K562 (cell line): ENCODE measurements around the gene CLIP2. TPM values are rescaled to one million over a fixed set of nuclear protein-coding genes. Genes with fewer than 3 reads are reported as not detected.

Experiments used
- ATF3 ChIP-seq, 2 experiments: fragments of 450-650 bp in 1 of 2; sonication (generic) in 1 of 2; formaldehyde crosslinking in 1 of 2; IDR thresholded peaks in 1 of 2; conservative IDR thresholded peaks in 1 of 2; 2 replicates each; pipeline versions ENCODE4 v1.6.1 to v1.8.1; 2016 to 2023; ENCODE audit warnings: mild to moderate bottlenecking in 2 of 2, moderate library complexity in 2 of 2, inconsistent platforms in 1 of 2, missing genetic modification reagents in 1 of 2
- BCL6 ChIP-seq: fragments of 250-450 bp; sonication (Bioruptor Pico); IDR thresholded peaks from 2 replicates; pipeline ENCODE4 v1.4.0; 2020
- CBX3 ChIP-seq, 2 experiments: IDR thresholded peaks; 1 replicate in 1 of 2; 2 replicates in 1 of 2; pipeline ENCODE4 v1.6.1; 2012; ENCODE audit warnings: inconsistent platforms in 2 of 2, low read length in 2 of 2, borderline replicate concordance in 1 of 2, control low read depth in 1 of 2
- CTBP1 ChIP-seq: fragments of 450-650 bp; IDR thresholded peaks from 2 replicates; pipeline ENCODE4 v1.6.1; 2016; ENCODE audit warnings: borderline replicate concordance
- DDX20 ChIP-seq: fragments of 450-650 bp; IDR thresholded peaks from 2 replicates; pipeline ENCODE4 v1.6.1; 2016; ENCODE audit warnings: missing genetic modification characterization, low read depth, mild to moderate bottlenecking, missing compliant biosample characterization, moderate library complexity
- DMBX1 ChIP-seq: fragments of 250-450 bp; sonication (Bioruptor Pico); IDR thresholded peaks from 2 replicates; pipeline ENCODE4 v1.8.0; 2022; ENCODE audit warnings: inconsistent platforms, mild to moderate bottlenecking, moderate library complexity, borderline replicate concordance
- HIVEP1 ChIP-seq: fragments of 250-450 bp; sonication (Bioruptor Pico); IDR thresholded peaks from 2 replicates; pipeline ENCODE4 v1.4.0; 2020; ENCODE audit warnings: mild to moderate bottlenecking
- HMG20B ChIP-seq: fragments of 250-450 bp; sonication (Bioruptor Pico); IDR thresholded peaks from 2 replicates; pipeline ENCODE4 v1.5.0; 2021; ENCODE audit warnings: mild to moderate bottlenecking
- POLR2AphosphoS5 ChIP-seq: IDR thresholded peaks from 2 replicates; pipeline ENCODE4 v1.6.1; 2011; ENCODE audit warnings: mild to moderate bottlenecking, low read depth, low read length, moderate library complexity; ENCODE audit not compliant: control insufficient read depth, insufficient read depth
- SAFB ChIP-seq: fragments of 200-400 bp; formaldehyde crosslinking; IDR thresholded peaks from 2 replicates; pipeline ENCODE4 v1.6.1; 2017; ENCODE audit warnings: low read depth, low read length, borderline replicate concordance
- ZFX ChIP-seq: sonication (generic); formaldehyde crosslinking; IDR thresholded peaks from 2 replicates; pipeline ENCODE4 v1.8.0; 2022; ENCODE audit warnings: mild to moderate bottlenecking, missing genetic modification reagents, moderate library complexity
- ZNF324 ChIP-seq: fragments of 250-450 bp; sonication (Bioruptor Pico); IDR thresholded peaks from 2 replicates; pipeline ENCODE4 v1.4.0; 2020; ENCODE audit warnings: mild to moderate bottlenecking
- polyA plus RNA-seq, 8 experiments: library from polyadenylated mRNA; depleted of rRNA in 4 of 8; stranded (reverse) in 5 of 8; unstranded in 3 of 8; fragments of >200 nt; fragmentation: Nextera tagmentation in 2 of 8; fragmentation: Illumina TruSeq in 1 of 8; extraction: Ambion mirVana in 2 of 8; extraction: Trizol in 1 of 8; gene quantifications; 2 replicates each; pipeline versions ENCODE4 v1.2.1 to v1.2.3, GENCODE V29; 2011 to 2014; ENCODE audit warnings: inconsistent platforms in 1 of 8, missing spikeins in 1 of 8
- total RNA-seq, 7 experiments: library from RNA; depleted of rRNA in 6 of 7; stranded (reverse); fragments of >200 nt in 6 of 7; fragmentation: Illumina TruSeq in 2 of 7; extraction: Trizol in 2 of 7; gene quantifications; 2 replicates each; pipeline versions ENCODE4 v1.2.1 to v1.2.3, GENCODE V29; 2011 to 2021; ENCODE audit warnings: low replicate concordance in 1 of 7
- TF ChIP-seq, protein P1 (sequence below), 3 experiments: fragments of 200-800 bp in 1 of 3; fragments of 250-450 bp in 1 of 3; fragments of 450-650 bp in 1 of 3; sonication (Bioruptor Pico) in 1 of 3; sonication (Bioruptor generic) in 1 of 3; formaldehyde crosslinking in 1 of 3; IDR thresholded peaks; 2 replicates each; pipeline versions ENCODE4 v1.6.1 to v1.8.0; 2016 to 2022; ENCODE audit warnings: mild to moderate bottlenecking in 2 of 3, missing genetic modification characterization in 2 of 3, missing compliant biosample characterization in 1 of 3, moderate library complexity in 1 of 3
- TF ChIP-seq, protein P2 (sequence below): fragments of 200-800 bp; sonication (Bioruptor generic); IDR thresholded peaks from 2 replicates; pipeline ENCODE4 v1.6.1; 2016; ENCODE audit warnings: missing genetic modification characterization, missing compliant biosample characterization
- TF ChIP-seq, protein P3 (sequence below): IDR thresholded peaks from 2 replicates; pipeline ENCODE4 v1.6.1; 2016; ENCODE audit warnings: missing genetic modification characterization, missing compliant biosample characterization

Gene CLIP2
- total and polyA plus RNA-seq, 9 of the 15 experiments (the other 6 are each of a cell fraction or from before 2014, with no cell fraction given), result 0.07 to 5.4 (median 2.1) TPM

DNA sequence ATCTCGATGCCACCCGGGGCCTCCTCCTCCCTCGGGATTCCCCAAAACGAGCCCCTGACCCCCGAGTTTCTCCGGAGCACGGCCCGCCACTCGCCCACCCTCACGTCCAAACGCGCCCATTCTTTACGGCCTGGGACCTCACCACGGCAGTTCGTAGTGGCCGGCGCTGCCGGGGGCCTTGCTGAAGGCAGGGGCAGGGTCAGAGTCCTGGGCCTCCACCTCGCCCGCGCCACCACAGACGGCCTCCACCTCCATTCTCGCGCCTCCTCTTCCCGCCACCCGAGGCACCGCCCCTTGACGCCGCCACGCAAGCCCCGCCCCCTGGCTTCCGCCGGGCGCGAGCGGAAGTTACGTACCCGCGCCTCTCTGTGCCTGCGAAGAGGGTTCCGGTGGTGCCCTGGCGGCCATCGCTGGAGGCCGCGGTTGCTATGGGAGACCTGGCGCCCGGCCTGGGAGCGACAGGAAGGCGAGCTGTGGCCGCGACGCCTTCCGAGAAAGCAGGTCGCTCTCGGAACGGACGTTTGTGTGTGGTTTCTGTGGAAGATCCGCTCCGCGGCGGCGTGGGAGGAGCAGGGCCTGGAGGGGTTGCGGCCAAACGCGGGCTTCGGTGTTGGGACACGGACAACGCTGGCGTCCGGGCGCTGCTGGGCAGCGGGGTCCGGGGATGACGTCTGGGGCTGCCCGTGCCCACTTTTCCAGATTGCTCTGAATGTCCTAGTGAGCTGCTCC lies 34.9 kb upstream of the CLIP2 start, which contains the start of gene RFC2 (continued):
- TF ChIP-seq, protein P1, sequence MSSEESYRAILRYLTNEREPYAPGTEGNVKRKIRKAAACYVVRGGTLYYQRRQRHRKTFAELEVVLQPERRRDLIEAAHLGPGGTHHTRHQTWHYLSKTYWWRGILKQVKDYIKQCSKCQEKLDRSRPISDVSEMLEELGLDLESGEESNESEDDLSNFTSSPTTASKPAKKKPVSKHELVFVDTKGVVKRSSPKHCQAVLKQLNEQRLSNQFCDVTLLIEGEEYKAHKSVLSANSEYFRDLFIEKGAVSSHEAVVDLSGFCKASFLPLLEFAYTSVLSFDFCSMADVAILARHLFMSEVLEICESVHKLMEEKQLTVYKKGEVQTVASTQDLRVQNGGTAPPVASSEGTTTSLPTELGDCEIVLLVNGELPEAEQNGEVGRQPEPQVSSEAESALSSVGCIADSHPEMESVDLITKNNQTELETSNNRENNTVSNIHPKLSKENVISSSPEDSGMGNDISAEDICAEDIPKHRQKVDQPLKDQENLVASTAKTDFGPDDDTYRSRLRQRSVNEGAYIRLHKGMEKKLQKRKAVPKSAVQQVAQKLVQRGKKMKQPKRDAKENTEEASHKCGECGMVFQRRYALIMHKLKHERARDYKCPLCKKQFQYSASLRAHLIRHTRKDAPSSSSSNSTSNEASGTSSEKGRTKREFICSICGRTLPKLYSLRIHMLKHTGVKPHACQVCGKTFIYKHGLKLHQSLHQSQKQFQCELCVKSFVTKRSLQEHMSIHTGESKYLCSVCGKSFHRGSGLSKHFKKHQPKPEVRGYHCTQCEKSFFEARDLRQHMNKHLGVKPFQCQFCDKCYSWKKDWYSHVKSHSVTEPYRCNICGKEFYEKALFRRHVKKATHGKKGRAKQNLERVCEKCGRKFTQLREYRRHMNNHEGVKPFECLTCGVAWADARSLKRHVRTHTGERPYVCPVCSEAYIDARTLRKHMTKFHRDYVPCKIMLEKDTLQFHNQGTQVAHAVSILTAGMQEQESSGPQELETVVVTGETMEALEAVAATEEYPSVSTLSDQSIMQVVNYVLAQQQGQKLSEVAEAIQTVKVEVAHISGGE (CRISPR knock-in tag; IDR thresholded peaks at IDR 0.05), result peak; percentile 91 to 98 (median 96); a peak in 5 of 6 replicates
- TF ChIP-seq POLR2AphosphoS5, result peak; percentile 80
- no peak for TF ChIP-seq DDX20 (tag)
- TF ChIP-seq, protein P2, sequence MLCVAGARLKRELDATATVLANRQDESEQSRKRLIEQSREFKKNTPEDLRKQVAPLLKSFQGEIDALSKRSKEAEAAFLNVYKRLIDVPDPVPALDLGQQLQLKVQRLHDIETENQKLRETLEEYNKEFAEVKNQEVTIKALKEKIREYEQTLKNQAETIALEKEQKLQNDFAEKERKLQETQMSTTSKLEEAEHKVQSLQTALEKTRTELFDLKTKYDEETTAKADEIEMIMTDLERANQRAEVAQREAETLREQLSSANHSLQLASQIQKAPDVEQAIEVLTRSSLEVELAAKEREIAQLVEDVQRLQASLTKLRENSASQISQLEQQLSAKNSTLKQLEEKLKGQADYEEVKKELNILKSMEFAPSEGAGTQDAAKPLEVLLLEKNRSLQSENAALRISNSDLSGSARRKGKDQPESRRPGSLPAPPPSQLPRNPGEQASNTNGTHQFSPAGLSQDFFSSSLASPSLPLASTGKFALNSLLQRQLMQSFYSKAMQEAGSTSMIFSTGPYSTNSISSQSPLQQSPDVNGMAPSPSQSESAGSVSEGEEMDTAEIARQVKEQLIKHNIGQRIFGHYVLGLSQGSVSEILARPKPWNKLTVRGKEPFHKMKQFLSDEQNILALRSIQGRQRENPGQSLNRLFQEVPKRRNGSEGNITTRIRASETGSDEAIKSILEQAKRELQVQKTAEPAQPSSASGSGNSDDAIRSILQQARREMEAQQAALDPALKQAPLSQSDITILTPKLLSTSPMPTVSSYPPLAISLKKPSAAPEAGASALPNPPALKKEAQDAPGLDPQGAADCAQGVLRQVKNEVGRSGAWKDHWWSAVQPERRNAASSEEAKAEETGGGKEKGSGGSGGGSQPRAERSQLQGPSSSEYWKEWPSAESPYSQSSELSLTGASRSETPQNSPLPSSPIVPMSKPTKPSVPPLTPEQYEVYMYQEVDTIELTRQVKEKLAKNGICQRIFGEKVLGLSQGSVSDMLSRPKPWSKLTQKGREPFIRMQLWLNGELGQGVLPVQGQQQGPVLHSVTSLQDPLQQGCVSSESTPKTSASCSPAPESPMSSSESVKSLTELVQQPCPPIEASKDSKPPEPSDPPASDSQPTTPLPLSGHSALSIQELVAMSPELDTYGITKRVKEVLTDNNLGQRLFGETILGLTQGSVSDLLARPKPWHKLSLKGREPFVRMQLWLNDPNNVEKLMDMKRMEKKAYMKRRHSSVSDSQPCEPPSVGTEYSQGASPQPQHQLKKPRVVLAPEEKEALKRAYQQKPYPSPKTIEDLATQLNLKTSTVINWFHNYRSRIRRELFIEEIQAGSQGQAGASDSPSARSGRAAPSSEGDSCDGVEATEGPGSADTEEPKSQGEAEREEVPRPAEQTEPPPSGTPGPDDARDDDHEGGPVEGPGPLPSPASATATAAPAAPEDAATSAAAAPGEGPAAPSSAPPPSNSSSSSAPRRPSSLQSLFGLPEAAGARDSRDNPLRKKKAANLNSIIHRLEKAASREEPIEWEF (CRISPR knock-in tag), result no peak
- TF ChIP-seq, protein P3, sequence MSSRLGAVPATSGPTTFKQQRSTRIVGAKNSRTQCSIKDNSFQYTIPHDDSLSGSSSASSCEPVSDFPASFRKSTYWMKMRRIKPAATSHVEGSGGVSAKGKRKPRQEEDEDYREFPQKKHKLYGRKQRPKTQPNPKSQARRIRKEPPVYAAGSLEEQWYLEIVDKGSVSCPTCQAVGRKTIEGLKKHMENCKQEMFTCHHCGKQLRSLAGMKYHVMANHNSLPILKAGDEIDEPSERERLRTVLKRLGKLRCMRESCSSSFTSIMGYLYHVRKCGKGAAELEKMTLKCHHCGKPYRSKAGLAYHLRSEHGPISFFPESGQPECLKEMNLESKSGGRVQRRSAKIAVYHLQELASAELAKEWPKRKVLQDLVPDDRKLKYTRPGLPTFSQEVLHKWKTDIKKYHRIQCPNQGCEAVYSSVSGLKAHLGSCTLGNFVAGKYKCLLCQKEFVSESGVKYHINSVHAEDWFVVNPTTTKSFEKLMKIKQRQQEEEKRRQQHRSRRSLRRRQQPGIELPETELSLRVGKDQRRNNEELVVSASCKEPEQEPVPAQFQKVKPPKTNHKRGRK (tag), result no peak
- TF ChIP-seq CBX3 (IDR thresholded peaks at IDR 0.05; ENCODE audit: borderline replicate concordance in 1 of 2, low read length in 2 of 2), result no peak
- TF ChIP-seq ZNF324 (CRISPR knock-in tag), result no peak
- peak; percentile 93 for TF ChIP-seq CTBP1
- TF ChIP-seq HIVEP1 (CRISPR knock-in tag), result no peak
- TF ChIP-seq ATF3 (IDR thresholded peaks at IDR 0.05), result no peak
- no peak for TF ChIP-seq ATF3 (CRISPR knock-in tag; conservative IDR thresholded peaks at IDR 0.05)
- TF ChIP-seq DMBX1 (CRISPR knock-in tag), result no peak
- no peak for TF ChIP-seq HMG20B
- TF ChIP-seq ZFX (CRISPR knock-in tag), result peak; percentile 91
- no peak for TF ChIP-seq BCL6 (CRISPR knock-in tag)
- no peak for TF ChIP-seq SAFB
